ENCODE results near the gene ABCB4. TPM values are rescaled to one million over a fixed set of nuclear protein-coding genes. Genes with fewer than 3 reads are reported as not detected.

The ABCB4 gene
- total RNA-seq, 2 experiments from 2014 or later = 1.2 TPM; not detected in 1

- CTCF ChIA-PET (ENCODE audit: unreplicated experiment) = no interaction called here
- no peak overlapping the region for H3K4me3 ChIP-seq (ENCODE audit: low read depth, low read length, poor library complexity, severe bottlenecking)
- H3K9me3 ChIP-seq (ENCODE audit: low read length) = no peaks in the 10 kb centered on the region
- BruUV-seq (replicated peaks) = no TSS peak
- H4K20me1 ChIP-seq (ENCODE audit: insufficient read depth, low read length) = no peaks in the 10 kb centered on the region
- H3K9me2 ChIP-seq (ENCODE audit: insufficient read depth, low read length) = no peaks in the 10 kb centered on the region
- H3K27ac ChIP-seq (ENCODE audit: low read depth, low read length, poor library complexity, severe bottlenecking) = no peak overlapping the region
- no peak for TF ChIP-seq EZH2phosphoT487 (IDR thresholded peaks at IDR 0.05; ENCODE audit: borderline replicate concordance, low read depth, low read length)
- TF ChIP-seq CTCF (conservative IDR thresholded peaks at IDR 0.05; ENCODE audit: low read length) = no peak
- no peaks in the 10 kb centered on the region for H3K4me1 ChIP-seq (ENCODE audit: insufficient read depth, low read length, poor library complexity, severe bottlenecking)
- no peaks in the 10 kb centered on the region for H3K36me3 ChIP-seq (ENCODE audit: insufficient read depth, low read length)
- H3K79me2 ChIP-seq (ENCODE audit: insufficient read depth, low read depth, low read length) = no peaks in the 10 kb centered on the region
- POLR2A ChIA-PET = interaction anchor here (0.9 kb wide), 1 partner anchor 11 kb away, joined by 3 read pairs; no protein-coding TSS in a partner anchor
- no peak overlapping the region for H2AFZ ChIP-seq (ENCODE audit: low read length)
- intact Hi-C loops (cut with micrococcal nuclease; ENCODE audit: unreplicated experiment) = no loop called here
- no peak for DNase-seq (ENCODE audit: low spot score)
- no peak overlapping the region for H3K4me2 ChIP-seq (ENCODE audit: low read length)
These were observed 28.3 kb downstream of the ABCB4 start for GRCh38 chr7:87447116-87447635.

- H4K20me1 ChIP-seq (ENCODE audit: insufficient read depth, low read length) = no peaks in the 10 kb centered on the region
- no peaks in the 10 kb centered on the region for H3K9me2 ChIP-seq (ENCODE audit: insufficient read depth, low read length)
- ChIA-PET CTCF (ENCODE audit: unreplicated experiment) (no interaction called here), POLR2A (interaction anchor here (0.9 kb wide), 1 partner anchor 10 kb away, joined by 3 read pairs; no protein-coding TSS in a partner anchor)
- no TSS peak for BruUV-seq (replicated peaks)
- intact Hi-C loops (cut with micrococcal nuclease; ENCODE audit: unreplicated experiment) = no loop called here
- TF ChIP-seq EZH2phosphoT487 (IDR thresholded peaks at IDR 0.05; ENCODE audit: borderline replicate concordance, low read depth, low read length) (no peak), CTCF (conservative IDR thresholded peaks at IDR 0.05; ENCODE audit: low read length) (no peak)
- no peaks in the 10 kb centered on the region for H3K79me2 ChIP-seq (ENCODE audit: insufficient read depth, low read depth, low read length)
- H3K9me3 ChIP-seq (ENCODE audit: low read length) = no peaks in the 10 kb centered on the region
- no peak overlapping the region for H3K4me2 ChIP-seq (ENCODE audit: low read length)
- no peaks in the 10 kb centered on the region for H3K36me3 ChIP-seq (ENCODE audit: insufficient read depth, low read length)
- H3K4me1 ChIP-seq (ENCODE audit: insufficient read depth, low read length, poor library complexity, severe bottlenecking) = no peaks in the 10 kb centered on the region
- no peak overlapping the region for H3K4me3 ChIP-seq (ENCODE audit: low read depth, low read length, poor library complexity, severe bottlenecking)
- H2AFZ ChIP-seq (ENCODE audit: low read length) = no peak overlapping the region
- no peak for DNase-seq (ENCODE audit: low spot score)
- H3K27ac ChIP-seq (ENCODE audit: low read depth, low read length, poor library complexity, severe bottlenecking) = no peak overlapping the region
These were observed 29.6 kb downstream of the ABCB4 start for GRCh38 chr7:87445897-87446296.

GRCh38 chr7:87435546-87435945 is 39.9 kb downstream of the ABCB4 start:
- H3K4me1 ChIP-seq (ENCODE audit: insufficient read depth, low read length, poor library complexity, severe bottlenecking) = no peaks in the 10 kb centered on the region
- no peak for DNase-seq (ENCODE audit: low spot score)
- H3K9me2 ChIP-seq (ENCODE audit: insufficient read depth, low read length) = no peaks in the 10 kb centered on the region
- H2AFZ ChIP-seq (ENCODE audit: low read length) = no peak overlapping the region
- POLR2A ChIA-PET = interaction anchor here (0.6 to 1.0 kb wide), 2 partner anchors 11 to 424 kb away, joined by 3 to 4 read pairs; no protein-coding TSS in a partner anchor
- CTCF ChIA-PET (ENCODE audit: unreplicated experiment) = no interaction called here
- no peaks in the 10 kb centered on the region for H3K79me2 ChIP-seq (ENCODE audit: insufficient read depth, low read depth, low read length)
- no peak overlapping the region for H3K27ac ChIP-seq (ENCODE audit: low read depth, low read length, poor library complexity, severe bottlenecking)
- no peaks in the 10 kb centered on the region for H3K36me3 ChIP-seq (ENCODE audit: insufficient read depth, low read length)
- no peak overlapping the region for H3K4me2 ChIP-seq (ENCODE audit: low read length)
- no peaks in the 10 kb centered on the region for H3K9me3 ChIP-seq (ENCODE audit: low read length)
- H4K20me1 ChIP-seq (ENCODE audit: insufficient read depth, low read length) = no peaks in the 10 kb centered on the region
- TF ChIP-seq CTCF (conservative IDR thresholded peaks at IDR 0.05; ENCODE audit: low read length) (no peak), EZH2phosphoT487 (IDR thresholded peaks at IDR 0.05; ENCODE audit: borderline replicate concordance, low read depth, low read length) (no peak)
- intact Hi-C loops (cut with micrococcal nuclease; ENCODE audit: unreplicated experiment) = no loop called here
- no peak overlapping the region for H3K4me3 ChIP-seq (ENCODE audit: low read depth, low read length, poor library complexity, severe bottlenecking)
- no TSS peak for BruUV-seq (replicated peaks)
